Stomach (tissue), 9 donors: ENCODE measurements around the gene SH3RF3. TPM values are rescaled to one million over a fixed set of nuclear protein-coding genes. Genes with fewer than 3 reads are reported as not detected.

Experiments
- DNase-seq, 2 donors: peaks; one replicate each; pipeline versions ENCODE4 v3.0.0 to v3.0.0-alpha.2; 2013 to 2019
- H3K27ac ChIP-seq, 5 donors: fragments of 200-600 bp in 4 of 5; sonication (generic) in 4 of 5; one replicate each; pipeline ENCODE4 v1.5.1; 2013 to 2019; ENCODE audit warnings: mild to moderate bottlenecking in 1 of 5, moderate library complexity in 1 of 5
- H3K27me3 ChIP-seq, 3 donors: fragments of 200-600 bp; sonication (generic); one replicate each; pipeline ENCODE4 v1.5.1; 2017 to 2019; ENCODE audit warnings: mixed run types in 1 of 3
- H3K36me3 ChIP-seq, 4 donors: fragments of 200-600 bp; sonication (generic); 1 replicate in 3 of 4; 2 replicates in 1 of 4; pipeline ENCODE4 v1.5.1; 2016 to 2019
- H3K4me1 ChIP-seq, 4 donors: fragments of 200-600 bp; sonication (generic); one replicate each; pipeline ENCODE4 v1.5.1; 2016 to 2019
- H3K4me3 ChIP-seq, 4 donors: fragments of 200-600 bp; sonication (generic) in 3 of 4; one replicate each; pipeline ENCODE4 v1.5.1; 2016 to 2019; ENCODE audit warnings: mild to moderate bottlenecking in 1 of 4
- H3K9me3 ChIP-seq, 4 donors: fragments of 200-600 bp; sonication (generic); one replicate each; pipeline ENCODE4 v1.5.1; 2016 to 2019
- CTCF ChIP-seq, 7 experiments: fragments of 450-650 bp in 4 of 7; fragments of 200-600 bp in 3 of 7; sonication (generic) in 3 of 7; IDR thresholded peaks; one replicate each; pipeline ENCODE4 v1.5.1; 2016 to 2019; ENCODE audit warnings: antibody characterized with exemption in 7 of 7, control low read depth in 2 of 7, mild to moderate bottlenecking in 1 of 7
- EP300 ChIP-seq: sonication (generic); formaldehyde crosslinking; IDR thresholded peaks from one replicate; pipeline ENCODE4 v1.6.1; 2017; ENCODE audit warnings: antibody characterized with exemption
- POLR2A ChIP-seq, 4 donors: fragments of 450-650 bp; IDR thresholded peaks; one replicate each; pipeline ENCODE4 v1.6.1; 2016; ENCODE audit warnings: antibody characterized with exemption in 4 of 4, control low read depth in 2 of 4, mild to moderate bottlenecking in 1 of 4, moderate library complexity in 1 of 4
- POLR2AphosphoS5 ChIP-seq, 3 donors: sonication (generic); formaldehyde crosslinking; IDR thresholded peaks; one replicate each; pipeline ENCODE4 v1.6.1; 2016; ENCODE audit warnings: antibody characterized with exemption in 3 of 3
- WGBS, 5 donors: extraction: QIAGEN DNeasy Blood & Tissue Kit in 3 of 5; methylation state at CpG; one replicate each; pipeline versions ENCODE4 v1.1.5 to v1.1.7; 2013 to 2018; 5-methylcytosine and 5-hydroxymethylcytosine counted together
- intact Hi-C: fragments of 100-400 bp; cut with DNase I; formaldehyde crosslinking; loops from one replicate; pipeline ENCODE4 v1.15.1; 2023; ENCODE audit warnings: low total_unique reads
- polyA plus RNA-seq, 3 donors: library from polyadenylated mRNA; stranded (reverse); fragments of 200-250 nt; gene quantifications; one replicate each; pipeline ENCODE4 v1.2.3, GENCODE V29; 2013
- total RNA-seq, 5 donors: library from RNA; depleted of rRNA; stranded (reverse); fragments of >200 nt; gene quantifications; one replicate each; pipeline versions ENCODE4 v1.1.0 to v1.2.3, GENCODE V29; 2014 to 2016
- donor health status: healthy with polysubstance abuse.
- donor health status: Bipolar disorder and iron deficiency.
- donor health status: healthy.

Gene SH3RF3
- total and polyA plus RNA-seq, 8 donors: 0.87 to 11.1 (median 4.4) TPM

- intact Hi-C loops: no loop called here
- DNase-seq: no peak
Observed at GRCh38 chr2:109243526-109244303, 114.7 kb downstream of the SH3RF3 start.

GRCh38 chr2:109244304-109244582, 115.2 kb downstream of the SH3RF3 start:
- TF ChIP-seq EP300 (no peak), POLR2AphosphoS5 (IDR thresholded peaks at IDR 0.05) (no peak)
- intact Hi-C loops: no loop called here
- Histone ChIP-seq H3K4me3 (no peak overlapping the region), H3K27me3 (no peaks in the 10 kb centered on the region), H3K27ac (peak overlapping the region in 1 of 5 donors; percentile 91), H3K9me3 (no peaks in the 10 kb centered on the region), H3K36me3 (no peaks in the 10 kb centered on the region), H3K4me1 (peaks cover 22 to 67% (median 38%) of the 10 kb centered on the region in 4 donors)
- DNase-seq: no peak

More at GRCh38 chr2:109243526-109244303, 114.7 kb downstream of the SH3RF3 start:
- Histone ChIP-seq H3K27me3 (no peaks in the 10 kb centered on the region), H3K9me3 (no peaks in the 10 kb centered on the region), H3K4me3 (no peak overlapping the region), H3K27ac (peak overlapping the region in 4 of 5 donors; percentile 65 to 91 (median 84)), H3K36me3 (no peaks in the 10 kb centered on the region), H3K4me1 (peaks cover 27 to 72% (median 43%) of the 10 kb centered on the region in 4 donors)
- WGBS, 5 donors: 81 to 86% (median 83%) methylated on average over 10 of the region's 10 CpGs
- TF ChIP-seq CTCF (IDR thresholded peaks at IDR 0.05) (no peak), POLR2A (IDR thresholded peaks at IDR 0.05) (no peak), EP300 (no peak), POLR2AphosphoS5 (IDR thresholded peaks at IDR 0.05) (no peak)

GRCh38 chr2:109244750-109245382, 115.9 kb downstream of the SH3RF3 start:
- 67 to 80% (median 71%) methylated on average over 3 to 4 of the region's 4 CpGs for WGBS, 5 donors
- no peaks in the 10 kb centered on the region for H3K27me3 ChIP-seq
- no peaks in the 10 kb centered on the region for H3K36me3 ChIP-seq
- H3K4me3 ChIP-seq: no peak overlapping the region
- no peaks in the 10 kb centered on the region for H3K9me3 ChIP-seq
- no peak for DNase-seq
- peak overlapping the region in 1 of 5 donors; percentile 3 for H3K27ac ChIP-seq
- intact Hi-C loops: no loop called here
- TF ChIP-seq CTCF (IDR thresholded peaks at IDR 0.05) (no peak), POLR2AphosphoS5 (IDR thresholded peaks at IDR 0.05) (no peak), EP300 (no peak), POLR2A (IDR thresholded peaks at IDR 0.05) (no peak)
- peaks cover 16 to 61% (median 37%) of the 10 kb centered on the region in 4 donors for H3K4me1 ChIP-seq

- WGBS, 5 donors: 91 to 96% (median 95%) methylated on average over 10 of the region's 10 CpGs
- DNase-seq: no peak
- no peaks in the 10 kb centered on the region for H3K9me3 ChIP-seq
- peaks cover 16 to 54% (median 37%) of the 10 kb centered on the region in 4 donors for H3K4me1 ChIP-seq
- no peak overlapping the region for H3K4me3 ChIP-seq
- H3K36me3 ChIP-seq: no peaks in the 10 kb centered on the region
- intact Hi-C loops: no loop called here
- TF ChIP-seq CTCF (IDR thresholded peaks at IDR 0.05): no peak
- TF ChIP-seq POLR2AphosphoS5 (IDR thresholded peaks at IDR 0.05): no peak
- TF ChIP-seq POLR2A (IDR thresholded peaks at IDR 0.05): no peak
- TF ChIP-seq EP300: no peak
- H3K27ac ChIP-seq: no peak overlapping the region
- no peaks in the 10 kb centered on the region for H3K27me3 ChIP-seq
Observed at GRCh38 chr2:109246176-109246575, 117.2 kb downstream of the SH3RF3 start.

- TF ChIP-seq POLR2A (IDR thresholded peaks at IDR 0.05) (no peak), CTCF (IDR thresholded peaks at IDR 0.05) (no peak), POLR2AphosphoS5 (IDR thresholded peaks at IDR 0.05) (no peak), EP300 (no peak)
- no peak for DNase-seq
- Histone ChIP-seq H3K36me3 (no peaks in the 10 kb centered on the region), H3K27me3 (no peaks in the 10 kb centered on the region), H3K4me1 (peaks cover 16 to 50% (median 36%) of the 10 kb centered on the region in 4 donors), H3K9me3 (no peaks in the 10 kb centered on the region), H3K4me3 (no peak overlapping the region), H3K27ac (no peak overlapping the region)
- 93 to 96% (median 94%) methylated on average over 11 of the region's 11 CpGs for WGBS, 5 donors
- intact Hi-C loops: no loop called here
Observed at GRCh38 chr2:109246616-109247015, 117.6 kb downstream of the SH3RF3 start.
